Measurements from ENCODE around the gene SLIT3.
"Not testable (repeated sequence)": the region's sequence is repeated elsewhere in the genome, so short reads cannot be mapped to it uniquely, and the experiment has no call there.

The SLIT3 gene

GRCh38 chr5:169216866-169217265, 84.1 kb downstream of the SLIT3 start:
- no peak for DNase-seq

DNA sequence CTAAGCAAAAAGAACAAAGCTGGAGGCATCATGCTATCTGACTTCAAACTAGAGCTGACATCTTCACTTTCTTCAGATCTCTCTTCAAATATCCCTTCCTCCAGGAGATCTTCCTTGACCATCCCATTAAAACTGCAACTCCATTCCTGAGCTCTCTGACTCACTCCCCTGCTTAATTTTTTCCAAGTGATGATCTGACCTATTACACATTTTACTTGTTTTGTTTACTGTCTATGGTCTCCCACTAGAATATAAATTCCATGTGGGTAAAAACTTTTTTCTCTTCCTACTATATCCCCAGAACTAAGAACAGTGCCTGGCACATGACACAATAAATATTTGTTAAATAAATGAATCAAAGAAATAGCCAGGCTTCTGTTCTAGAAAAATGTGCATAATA, 87.5 kb downstream of the SLIT3 start:
- DNase-seq = no peak

DNA sequence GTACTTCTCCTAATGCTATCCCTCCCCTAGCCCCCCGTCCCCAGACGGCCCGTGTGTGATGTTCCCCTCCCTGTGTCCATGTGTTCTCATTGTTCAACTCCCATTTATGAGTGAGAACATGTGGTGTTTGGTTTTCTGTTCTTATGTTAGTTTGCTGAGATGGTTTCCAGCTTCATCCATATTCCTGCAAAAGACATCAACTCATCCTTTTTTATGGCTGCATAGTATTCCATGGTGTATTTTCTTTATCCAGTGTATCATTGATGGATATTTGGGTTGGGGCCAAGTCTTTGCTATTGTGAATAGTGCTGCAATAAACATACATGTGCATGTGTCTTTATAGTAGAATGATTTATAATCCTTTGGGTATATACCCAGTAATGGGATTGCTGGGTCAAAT, 89.2 kb downstream of the SLIT3 start:
- DNase-seq = not testable (repeated sequence)

DNA sequence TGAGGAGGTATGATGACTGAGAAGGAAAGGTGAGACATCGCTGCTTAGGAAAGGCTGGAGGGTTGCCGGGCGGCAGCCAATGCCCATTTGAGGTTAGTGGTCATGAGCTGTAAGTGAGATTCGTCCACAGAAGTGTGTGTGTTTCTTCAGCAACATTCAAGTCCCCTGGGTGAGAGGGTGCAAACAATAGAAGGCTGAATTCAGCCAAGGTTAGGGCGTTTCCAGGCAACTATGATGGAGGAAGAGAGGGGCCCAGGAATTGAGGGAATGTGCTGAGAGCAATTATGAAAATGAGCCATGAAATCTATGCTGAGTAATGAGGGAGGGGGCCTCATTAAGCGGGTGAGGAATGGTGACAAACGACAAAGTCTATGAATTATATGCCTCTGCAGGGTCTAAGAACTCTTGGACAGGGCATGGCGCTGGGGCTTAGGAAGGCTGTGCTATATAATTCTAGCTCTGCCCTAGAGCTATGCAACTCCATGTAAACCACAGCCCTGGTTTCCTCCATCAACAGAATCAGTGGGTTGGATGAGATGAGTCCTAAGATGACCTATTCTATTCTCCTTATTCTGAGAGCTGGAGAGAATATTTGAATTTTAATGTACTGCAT, 96.0 kb downstream of the SLIT3 start:
- DNase-seq = no peak

GRCh38 chr5:169202969-169203368, 98.0 kb downstream of the SLIT3 start:
- no peak for DNase-seq

- no peak for DNase-seq
Observed at GRCh38 chr5:169201597-169201996, 99.3 kb downstream of the SLIT3 start.

- no peak for DNase-seq
Observed at GRCh38 chr5:169200125-169200778, 100.7 kb downstream of the SLIT3 start.

- no peak for DNase-seq
Observed at GRCh38 chr5:169197343-169197742, 103.6 kb downstream of the SLIT3 start.

GRCh38 chr5:169196059-169196458, 104.9 kb downstream of the SLIT3 start:
- no peak for DNase-seq

- no peak for DNase-seq
Observed at GRCh38 chr5:169195601-169196000, 105.3 kb downstream of the SLIT3 start.

DNA sequence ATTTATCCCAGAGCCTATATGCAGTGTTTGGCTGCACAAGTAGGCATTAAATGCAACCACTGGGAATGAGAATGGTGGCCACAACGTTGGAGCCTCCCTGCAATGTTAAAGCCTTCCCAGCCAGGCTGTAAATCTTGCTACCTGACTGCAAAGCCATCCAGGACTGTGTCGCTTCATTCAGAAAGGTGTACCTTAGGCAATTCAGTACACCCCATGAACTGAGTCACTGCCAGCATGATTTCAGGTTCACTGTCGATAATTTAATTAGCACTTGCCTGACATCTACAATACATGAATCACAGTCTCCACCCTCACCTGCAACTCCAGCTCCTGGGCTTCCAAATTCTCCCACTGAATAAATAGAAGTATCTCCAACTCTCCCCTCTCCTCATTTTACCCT, 108.4 kb downstream of the SLIT3 start:
- DNase-seq = no peak

DNA sequence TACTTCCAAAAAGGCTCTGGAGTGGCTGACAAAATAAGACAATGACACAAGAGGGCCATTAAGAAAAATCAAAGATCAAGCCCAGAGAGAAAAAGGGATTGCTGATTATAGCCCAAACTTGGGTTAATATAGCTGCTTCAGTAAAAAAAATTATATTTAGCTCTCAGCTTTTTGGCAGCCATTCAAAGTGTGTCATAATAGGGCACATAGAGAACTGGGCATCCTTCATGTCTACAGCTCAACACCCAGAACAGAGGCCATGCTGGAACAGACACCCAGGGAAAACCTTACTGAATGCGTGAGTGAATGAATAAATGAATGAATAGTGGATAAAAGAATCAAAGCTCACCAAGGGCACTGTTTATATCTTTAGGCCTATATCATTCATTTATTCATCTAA, 110.1 kb downstream of the SLIT3 start:
- DNase-seq = no peak

GRCh38 chr5:169185626-169186025, 115.3 kb downstream of the SLIT3 start:
- no peak for DNase-seq

DNA sequence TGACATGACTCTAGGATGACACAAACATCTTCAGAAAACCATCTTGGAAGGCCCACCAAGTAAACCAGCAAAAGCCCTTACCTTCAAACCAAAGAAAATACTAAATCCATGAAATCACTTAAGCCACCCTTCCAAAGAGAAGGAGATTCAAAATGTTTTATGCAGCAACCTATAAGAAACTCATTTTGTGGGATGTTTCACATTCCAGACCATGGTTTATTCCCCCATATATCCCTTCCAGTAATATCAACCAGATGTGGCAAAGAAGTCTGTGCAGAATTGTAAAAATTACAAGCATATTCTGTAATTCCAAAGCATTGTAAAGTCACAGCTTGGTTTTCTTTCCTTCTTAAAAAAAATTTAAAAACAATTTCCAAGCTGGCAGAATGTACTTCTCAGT, 117.4 kb downstream of the SLIT3 start:
- no peak for DNase-seq

GRCh38 chr5:169182797-169183196, 118.1 kb downstream of the SLIT3 start:
- DNase-seq = no peak

DNA sequence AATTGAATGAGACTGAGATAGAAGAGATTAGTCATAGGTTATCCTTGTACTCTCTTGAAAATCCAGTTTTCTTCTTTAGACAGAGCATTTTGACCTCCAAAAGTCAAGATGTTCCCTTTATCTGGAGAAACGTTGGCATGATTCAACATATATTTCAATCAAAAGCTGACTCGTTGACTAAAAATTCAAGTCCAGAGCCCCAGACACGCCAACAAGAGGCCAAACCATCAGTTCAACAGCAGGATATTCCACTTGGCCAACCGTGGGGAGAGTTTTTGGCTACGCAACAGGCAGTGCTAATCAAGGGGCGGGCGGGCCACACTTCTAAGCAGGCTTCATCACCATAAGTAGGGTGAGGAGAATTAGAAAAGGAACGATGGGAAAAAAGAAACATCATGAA, 119.1 kb downstream of the SLIT3 start:
- DNase-seq = no peak

DNA sequence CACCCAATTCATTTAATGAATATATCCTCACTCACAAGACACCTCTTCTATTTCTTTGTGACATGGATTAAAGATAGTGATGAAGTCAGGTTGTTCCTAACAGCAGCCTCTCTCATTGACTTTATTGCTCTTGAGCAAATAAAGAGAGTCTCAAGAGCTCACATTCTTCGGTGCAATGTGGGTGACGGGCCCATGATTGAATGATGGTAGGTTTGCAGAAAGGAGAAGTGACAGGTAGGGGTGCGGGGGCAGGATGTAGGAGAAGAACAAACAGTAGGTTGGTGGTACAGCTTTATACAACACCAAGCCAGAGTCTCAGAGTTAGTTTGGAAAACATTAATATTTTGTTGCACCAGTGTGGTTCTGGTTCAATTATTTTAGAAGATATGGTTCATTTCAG, 122.2 kb downstream of the SLIT3 start:
- DNase-seq = no peak

GRCh38 chr5:169178274-169178673, 122.7 kb downstream of the SLIT3 start:
- DNase-seq = no peak

GRCh38 chr5:169176709-169177694, 123.9 kb downstream of the SLIT3 start:
- no peak for DNase-seq

GRCh38 chr5:169175733-169176132, 125.2 kb downstream of the SLIT3 start:
- DNase-seq = no peak

DNA sequence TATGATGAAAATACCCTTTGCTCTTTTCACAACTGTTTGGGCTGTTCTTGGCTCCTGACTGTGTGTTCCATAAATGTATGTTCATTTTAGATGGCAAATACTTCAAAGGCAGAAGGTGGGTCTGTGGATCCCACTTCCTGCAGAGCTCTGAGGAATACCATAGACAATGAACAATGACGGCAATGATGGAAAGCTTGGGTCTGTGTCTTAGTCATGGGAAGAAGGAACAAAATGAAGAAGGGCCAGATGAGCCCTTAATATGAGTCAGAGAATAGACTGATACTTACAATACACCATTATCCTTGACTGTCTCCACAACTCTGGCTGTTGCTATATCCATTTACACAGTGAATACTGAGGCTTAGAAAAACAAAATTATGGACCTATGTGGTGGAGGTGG, 126.0 kb downstream of the SLIT3 start:
- DNase-seq = no peak

- DNase-seq = no peak
Observed at GRCh38 chr5:169173372-169173771, 127.6 kb downstream of the SLIT3 start.

- DNase-seq = no peak
Observed at GRCh38 chr5:169171515-169171914, 129.4 kb downstream of the SLIT3 start.

DNA sequence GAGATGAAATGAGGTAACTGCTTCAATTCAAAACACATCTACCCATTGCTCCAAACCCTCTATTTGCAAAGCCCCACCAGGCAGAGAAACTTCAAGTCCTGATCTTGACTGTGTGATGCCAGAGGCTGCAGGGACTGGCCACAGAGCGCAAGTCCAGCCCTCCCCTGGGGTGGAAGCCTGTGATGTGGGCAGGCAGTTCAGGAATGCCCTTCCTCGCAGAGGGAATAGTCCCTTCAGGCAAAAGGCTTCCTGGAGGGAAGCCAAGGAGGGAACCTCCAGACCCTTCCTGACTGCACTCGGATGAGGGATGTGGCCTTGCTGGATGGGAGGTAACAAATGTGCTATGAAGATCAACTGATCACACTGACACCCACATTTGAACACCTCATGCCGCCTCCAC, 131.2 kb downstream of the SLIT3 start:
- no peak for DNase-seq

All from CD4-positive, alpha-beta T cell treated with Interleukin-15 for 1 hour (primary cell).